ENCODE measurements around the gene GXYLT2.
"Not testable (repeated sequence)": the region's sequence is repeated elsewhere in the genome, so short reads cannot be mapped to it uniquely, and the experiment has no call there.

GXYLT2 gene

DNA sequence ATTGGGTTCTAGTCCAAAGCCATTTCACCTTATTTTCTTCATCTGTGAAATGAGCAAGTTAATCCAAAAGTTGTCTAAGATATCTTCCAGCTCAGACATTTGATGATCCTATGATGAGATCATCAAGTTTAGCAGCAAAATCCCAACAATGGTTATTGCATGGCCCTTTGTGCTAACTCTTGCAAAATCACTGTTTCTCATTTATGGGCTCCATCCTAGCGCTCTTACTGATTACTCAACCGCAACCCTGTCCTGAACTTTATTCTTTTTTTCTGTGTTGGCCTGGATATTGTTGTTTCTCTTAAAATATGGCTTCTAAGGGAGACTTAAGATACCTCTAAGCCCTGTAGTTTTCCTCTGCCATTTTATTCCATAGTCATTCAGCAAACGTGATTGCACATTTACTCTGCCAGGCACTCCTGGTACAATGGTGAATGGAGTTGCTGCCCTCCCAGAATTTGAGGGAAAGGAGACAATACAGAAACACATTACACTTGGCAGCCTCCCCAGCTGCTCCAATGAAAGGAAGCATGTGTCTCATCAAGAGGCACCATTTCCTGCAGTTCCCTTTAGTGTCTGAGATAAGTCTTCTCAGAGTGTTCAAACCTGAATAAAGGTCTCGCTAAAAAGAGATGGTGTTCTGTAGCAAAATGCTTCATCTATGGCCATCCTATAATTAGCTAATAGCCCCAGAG lies 4.4 kb downstream of the GXYLT2 start:
- DNase-seq (ENCODE audit: low read depth in 2 of 2, low spot score in 1 of 2) = no peak

DNA sequence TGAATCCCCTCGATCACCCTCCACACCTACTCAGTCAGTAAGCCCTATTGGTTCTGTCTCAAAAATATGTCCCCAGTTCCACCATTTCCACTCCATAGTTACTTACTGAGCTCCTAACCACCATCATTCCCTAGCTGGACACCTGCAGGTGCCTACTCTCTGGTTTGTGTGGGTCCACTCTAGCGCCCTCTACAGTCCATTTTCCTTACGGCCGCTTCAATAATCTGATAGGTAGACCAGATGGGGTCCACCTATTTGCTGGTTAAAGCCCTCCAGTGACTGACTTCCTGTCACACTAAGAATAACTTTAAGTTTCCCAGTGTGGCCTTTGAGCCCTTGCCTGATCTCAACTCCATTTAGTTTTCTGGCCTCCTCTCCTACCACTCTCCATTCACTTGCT lies 5.0 kb downstream of the GXYLT2 start:
- no peak for DNase-seq (ENCODE audit: low read depth in 2 of 2, low spot score in 1 of 2)

DNA sequence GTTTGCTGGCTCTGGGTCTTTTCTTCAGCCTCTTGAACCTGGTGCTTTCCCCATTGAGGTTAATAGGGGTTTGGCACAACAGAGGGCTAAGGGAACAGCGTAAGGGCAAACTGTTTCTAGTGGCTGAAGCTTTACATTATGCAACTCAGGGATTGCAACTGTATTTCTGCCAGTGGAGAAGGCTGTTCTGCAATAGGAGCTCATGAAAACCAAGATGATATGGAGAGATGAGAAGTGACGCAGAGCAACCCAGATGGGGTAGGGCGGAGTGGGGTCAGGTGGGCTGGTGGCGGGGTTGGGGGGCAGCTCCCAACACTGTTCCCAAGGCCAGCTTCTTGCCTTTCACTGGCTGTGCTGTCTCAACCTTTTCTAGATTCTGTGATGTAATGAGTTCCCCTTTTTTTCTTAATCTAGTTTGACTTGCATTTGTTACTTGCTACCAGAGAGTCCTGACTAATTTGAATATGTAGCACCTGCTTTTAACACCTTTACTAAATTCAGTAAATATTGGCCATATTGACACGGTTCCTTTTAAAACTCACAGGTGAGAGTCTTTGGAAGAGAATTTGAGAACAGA lies 7.2 kb downstream of the GXYLT2 start:
- no peak for DNase-seq (ENCODE audit: low read depth in 2 of 2, low spot score in 1 of 2)

DNA sequence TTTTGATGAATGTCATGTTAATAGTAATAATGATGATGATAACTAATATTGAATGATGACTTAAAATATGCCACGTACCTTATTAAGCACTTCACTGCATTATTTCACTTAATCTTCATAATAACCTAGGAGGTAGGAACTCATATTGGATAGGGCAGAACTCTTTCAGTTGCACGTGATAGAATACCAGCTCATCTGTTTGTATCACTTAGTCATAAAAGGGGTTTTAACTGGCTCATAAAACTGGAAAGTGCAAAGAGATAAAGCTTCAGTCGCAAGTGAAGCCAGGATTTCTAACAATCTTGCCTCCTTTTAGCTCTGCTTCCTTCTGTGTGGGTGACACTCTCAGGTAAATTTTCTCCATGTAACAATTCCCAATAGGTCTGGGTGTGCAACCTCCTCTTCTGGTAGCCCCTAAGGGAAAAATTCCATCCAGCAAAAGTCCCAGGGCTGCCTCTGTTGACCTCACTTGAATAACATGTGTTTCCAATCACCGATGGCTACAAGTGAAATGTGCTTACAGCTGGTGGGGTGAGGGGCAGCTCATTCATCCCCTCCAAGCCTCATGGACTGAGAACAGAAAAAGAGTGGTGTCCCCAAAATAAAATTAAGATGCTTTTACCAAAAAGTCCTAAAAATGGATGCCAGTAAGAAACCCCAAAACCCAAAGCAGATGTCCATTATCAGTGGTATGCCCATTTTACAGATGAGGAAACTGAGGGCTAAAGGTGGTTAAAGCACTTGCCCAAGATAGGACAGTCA lies 9.3 kb downstream of the GXYLT2 start:
- no peak for DNase-seq (ENCODE audit: low read depth in 2 of 2, low spot score in 1 of 2)

DNA sequence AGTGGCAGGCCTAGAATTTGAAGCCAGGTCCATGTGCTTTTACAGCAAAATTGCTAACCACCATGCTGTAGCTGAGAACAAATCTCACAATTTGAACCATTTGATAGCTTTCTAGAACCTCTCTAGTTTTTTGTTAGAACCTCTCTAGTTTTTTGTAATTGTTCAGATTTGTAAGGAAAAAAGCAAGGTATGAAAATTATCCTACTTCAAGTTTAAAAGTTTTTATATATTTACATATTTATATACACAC lies 9.8 kb downstream of the GXYLT2 start:
- DNase-seq (ENCODE audit: low read depth in 2 of 2, low spot score in 1 of 2) = no peak

DNA sequence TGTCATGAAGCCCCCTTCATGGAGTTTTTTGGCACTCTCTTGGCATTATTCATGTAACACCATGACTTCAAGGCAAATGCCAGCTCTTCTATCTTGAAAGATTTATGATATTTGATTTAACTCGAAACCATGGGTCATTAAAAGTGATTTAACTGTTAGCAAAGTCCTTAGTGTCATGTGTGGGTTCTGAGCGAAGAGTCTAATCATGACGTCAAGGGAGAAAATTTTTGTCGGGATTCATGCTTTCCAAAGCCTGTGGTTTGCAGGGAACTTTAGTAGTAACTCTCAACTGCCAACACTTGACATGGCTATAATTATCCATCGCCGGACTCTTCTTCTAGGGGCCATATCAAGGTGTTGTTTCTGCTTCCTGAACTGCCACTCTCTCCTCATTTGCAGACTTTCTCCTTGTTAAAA lies 11.5 kb downstream of the GXYLT2 start:
- DNase-seq (ENCODE audit: low read depth in 2 of 2, low spot score in 1 of 2) = no peak

DNA sequence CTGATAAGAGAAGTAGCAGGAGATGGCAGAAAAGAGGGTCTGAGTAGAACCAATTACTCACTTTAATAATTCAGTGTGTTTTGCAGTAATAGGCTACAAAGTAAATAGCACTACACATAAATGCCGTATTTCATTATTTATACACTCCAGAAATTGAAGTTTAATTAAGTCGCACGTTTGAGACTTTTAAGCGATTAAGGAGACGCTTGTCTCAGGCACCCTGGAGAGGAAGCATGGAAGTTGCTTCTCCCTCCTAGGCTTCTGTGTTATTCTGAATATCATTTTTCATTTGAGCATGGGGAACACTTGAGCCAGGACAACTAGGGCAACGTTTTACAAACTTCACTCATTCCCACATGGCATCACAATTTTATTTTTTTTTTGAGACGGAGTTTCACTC lies 12.2 kb downstream of the GXYLT2 start:
- DNase-seq (ENCODE audit: low read depth in 2 of 2, low spot score in 1 of 2) = no peak

DNA sequence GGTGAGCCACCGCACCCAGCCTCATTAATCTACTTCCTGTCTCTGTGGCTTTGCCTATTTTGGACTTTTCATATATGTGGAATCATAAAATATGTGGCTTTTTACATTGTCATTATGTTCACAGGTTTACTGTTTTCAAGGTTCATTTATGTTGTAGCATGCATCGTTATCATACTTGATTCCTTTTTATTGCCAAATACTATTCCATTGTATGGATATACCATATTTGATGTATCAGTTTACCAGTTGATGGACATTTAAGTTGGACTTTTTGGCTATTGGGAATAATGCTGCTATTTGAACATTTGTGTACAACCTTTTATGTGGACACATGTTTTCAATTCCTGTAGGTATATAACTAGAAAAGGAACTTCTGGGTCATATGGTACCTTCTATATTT lies 14.0 kb downstream of the GXYLT2 start:
- no peak for DNase-seq (ENCODE audit: low read depth in 2 of 2, low spot score in 1 of 2)

DNA sequence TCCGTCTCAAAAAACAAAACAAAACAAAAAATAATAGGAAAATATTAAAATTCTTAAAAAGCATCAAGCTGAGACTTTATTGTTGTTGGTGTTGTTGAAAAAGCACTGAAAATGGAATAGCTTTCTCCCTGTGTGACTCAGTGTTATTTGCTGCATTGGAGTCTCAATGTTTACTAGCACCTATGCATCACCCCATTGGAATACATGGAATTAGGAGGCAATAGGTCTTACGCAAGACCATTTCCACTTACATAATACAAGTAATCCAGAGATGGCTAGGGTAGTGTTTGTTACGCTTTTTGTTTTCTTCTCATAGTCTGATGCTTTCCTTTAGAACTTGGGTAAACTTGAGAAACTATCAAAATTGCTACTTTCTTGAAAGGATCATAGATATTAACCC lies 15.2 kb downstream of the GXYLT2 start:
- no peak for DNase-seq (ENCODE audit: low read depth in 2 of 2, low spot score in 1 of 2)

DNA sequence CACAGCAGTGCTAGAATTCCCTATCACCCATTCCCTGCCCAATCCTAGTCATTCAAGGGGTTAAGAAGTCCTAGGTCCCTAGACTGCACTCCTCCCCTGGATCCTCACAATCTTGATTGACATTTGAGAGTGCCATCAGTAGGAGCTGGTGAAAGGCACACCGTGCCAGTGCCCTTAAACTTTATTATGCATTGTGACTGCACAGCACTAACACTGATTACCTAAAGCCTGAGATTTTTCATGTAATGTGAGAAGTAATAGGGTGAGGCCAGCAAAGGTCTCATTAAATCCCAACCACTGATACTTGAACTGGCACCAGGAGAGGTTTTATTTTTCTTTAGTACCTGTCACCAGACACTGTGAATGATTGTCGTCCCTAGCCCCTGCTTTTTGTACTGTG lies 16.3 kb downstream of the GXYLT2 start:
- no peak for DNase-seq (ENCODE audit: low read depth in 2 of 2, low spot score in 1 of 2)

DNA sequence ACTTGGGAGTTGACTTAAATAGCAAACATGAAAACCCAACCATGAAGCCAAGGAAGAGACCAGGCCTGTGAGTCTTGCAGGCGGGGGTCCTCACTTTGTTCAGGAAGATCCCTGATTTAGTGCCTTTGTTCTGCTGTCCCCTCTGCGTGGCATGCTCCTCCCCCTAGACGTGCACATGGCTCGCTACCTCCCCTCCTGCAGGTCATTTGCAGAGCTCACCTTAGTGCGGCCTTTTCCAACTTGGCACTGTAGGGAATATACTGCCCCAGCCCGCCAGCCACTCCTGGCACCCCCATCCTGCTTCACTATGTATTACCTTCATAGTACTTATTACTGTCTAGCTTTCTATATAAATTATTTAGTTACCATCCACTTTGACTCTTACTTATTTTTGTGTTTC lies 18.3 kb downstream of the GXYLT2 start:
- DNase-seq (ENCODE audit: low read depth in 2 of 2, low spot score in 1 of 2) = no peak

DNA sequence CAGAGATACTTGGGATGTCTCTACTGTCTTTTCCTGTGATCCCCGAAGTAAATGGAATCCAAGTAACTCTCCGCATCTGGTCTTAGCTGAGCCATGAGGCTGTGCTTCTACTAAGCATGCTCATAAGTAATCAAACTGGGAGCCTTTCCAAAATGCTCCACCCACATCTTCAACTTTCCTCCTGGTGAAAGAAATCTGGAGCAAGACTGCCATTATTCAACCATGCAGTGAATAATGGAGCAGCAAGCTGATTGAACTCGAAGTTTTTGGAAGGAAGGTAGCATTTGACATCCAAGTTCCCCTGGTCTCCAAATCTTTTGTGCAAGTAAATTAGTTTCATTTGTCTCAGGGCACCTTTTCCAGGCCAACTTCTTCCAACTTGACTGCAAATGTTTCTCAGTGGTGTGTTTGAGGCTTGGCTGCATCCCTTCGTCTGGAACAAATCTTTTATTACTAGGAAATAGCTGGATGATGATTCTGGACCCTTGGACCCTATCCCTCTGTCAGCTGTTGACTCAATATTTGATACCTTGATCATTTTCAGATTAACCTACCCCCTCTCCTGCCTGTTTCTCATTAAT lies 19.4 kb downstream of the GXYLT2 start:
- DNase-seq (ENCODE audit: low read depth in 2 of 2, low spot score in 1 of 2) = no peak

DNA sequence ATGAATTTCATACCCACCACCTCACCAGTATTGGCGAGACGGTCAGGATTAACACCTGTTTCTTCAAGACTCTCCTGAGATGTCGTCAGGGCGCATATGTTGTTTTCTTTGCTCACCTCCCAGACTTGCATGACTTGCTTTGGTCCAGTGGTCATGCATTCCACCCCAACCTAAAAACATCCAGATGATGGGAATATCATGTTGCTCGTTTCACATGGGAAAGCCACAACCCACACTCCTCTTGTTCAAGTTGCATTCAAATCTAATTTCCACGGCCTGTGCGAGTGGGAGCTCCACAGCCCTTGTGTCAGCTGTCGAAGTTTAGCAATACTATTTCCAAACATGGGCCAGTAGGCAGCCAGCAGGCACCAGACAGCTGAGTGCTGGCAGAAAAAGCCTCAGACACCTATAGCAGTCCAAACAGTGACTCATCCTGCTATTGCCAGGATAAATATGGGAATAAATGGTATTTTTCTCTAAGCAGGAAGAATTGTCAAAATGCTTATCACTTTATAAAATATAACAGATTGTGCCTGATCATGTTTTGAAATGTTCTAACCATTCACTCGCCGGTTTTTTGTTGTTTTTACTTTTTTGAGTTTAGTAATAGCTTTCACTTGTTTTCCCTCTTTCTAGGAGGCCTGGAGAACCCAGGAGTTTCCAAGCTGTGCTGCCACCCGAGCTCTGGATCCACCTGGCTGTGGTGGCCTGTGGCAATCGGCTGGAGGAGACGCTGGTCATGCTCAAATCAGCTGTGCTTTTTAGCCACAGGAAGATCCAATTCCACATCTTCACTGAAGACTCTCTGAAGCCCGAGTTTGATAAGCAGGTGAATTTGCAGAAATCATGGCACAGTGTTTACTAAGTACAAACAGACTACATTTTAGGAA lies 20.1 kb downstream of the GXYLT2 start:
- DNase-seq (ENCODE audit: low read depth in 2 of 2, low spot score in 1 of 2) = no peak

DNA sequence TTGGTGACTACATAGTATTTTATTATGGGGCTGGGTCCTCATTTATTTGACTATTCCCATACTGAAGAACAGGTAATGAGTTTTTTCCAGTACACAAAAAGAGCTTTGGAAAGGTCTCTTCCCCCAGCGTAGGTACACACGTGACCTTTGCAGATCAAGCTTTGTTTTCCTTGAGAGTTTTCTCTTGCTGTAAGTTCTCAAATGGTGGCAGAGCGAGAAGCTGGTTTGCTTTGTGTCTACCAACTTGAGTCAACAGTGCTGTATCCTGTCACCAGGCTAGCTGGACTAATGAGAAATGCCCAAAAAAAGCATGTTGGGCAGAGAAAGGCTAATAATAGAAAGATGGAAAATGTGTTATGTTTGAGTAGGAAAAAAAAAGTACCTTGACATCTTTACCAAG lies 21.7 kb downstream of the GXYLT2 start:
- no peak for DNase-seq (ENCODE audit: low read depth in 2 of 2, low spot score in 1 of 2)

DNA sequence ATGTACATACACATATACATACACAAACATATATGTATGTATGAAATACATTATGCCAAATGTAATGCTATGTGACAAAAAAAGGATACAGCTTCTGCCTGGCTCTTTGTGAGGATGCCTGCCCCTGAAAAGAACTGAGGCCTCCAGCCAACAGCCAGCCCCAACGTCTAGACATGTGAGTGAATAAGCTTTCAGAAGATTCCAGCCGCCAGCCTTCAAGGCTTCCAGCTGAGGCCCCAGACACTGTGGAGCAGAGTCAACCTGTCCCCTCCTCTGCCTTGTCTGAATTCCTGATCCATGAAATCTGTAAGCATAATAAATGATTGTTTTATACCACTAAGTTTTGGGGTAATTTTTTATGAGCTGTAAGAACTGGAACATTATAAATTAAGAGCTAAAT lies 24.7 kb downstream of the GXYLT2 start:
- no peak for DNase-seq (ENCODE audit: low read depth in 2 of 2, low spot score in 1 of 2)

DNA sequence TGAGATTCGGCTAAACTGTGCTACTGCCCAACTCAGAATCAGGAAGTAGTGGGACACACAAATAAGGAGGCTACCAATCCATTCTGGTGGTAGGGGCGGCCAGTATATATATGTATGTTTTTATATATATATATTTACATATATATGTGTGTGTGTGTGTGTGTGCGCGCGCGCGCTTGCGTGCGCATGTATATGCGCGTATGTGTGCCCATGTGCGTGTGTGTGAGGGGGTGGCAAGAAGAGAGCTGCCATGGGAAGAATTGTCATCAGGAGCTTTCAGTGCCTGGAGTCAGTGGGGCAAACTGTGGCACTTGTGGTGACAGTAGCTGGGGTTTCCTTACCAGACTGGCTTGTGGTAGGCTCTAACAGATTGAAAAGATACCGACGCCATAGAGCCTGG lies 26.5 kb downstream of the GXYLT2 start:
- DNase-seq (ENCODE audit: low read depth in 2 of 2, low spot score in 1 of 2) = no peak

DNA sequence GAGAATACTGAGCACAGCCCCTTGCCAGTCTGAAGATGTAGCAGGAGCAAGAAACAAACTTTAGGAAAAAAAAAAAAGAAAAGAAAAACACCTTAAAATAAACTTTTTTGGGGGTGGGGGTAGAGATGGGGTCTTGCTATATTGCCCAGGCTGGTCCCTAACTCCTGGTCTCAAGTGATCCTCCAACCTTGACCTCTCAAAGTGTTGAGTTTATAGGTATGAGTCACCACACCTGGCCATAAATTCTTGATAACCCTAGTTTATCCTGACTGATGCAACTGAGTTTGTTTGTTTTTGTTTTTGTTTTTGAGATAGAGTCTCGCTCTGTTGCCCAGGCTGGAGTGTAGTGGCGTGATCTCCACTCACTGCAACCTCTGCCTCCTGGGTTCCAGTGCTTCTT lies 28.4 kb downstream of the GXYLT2 start:
- DNase-seq (ENCODE audit: low read depth in 2 of 2, low spot score in 1 of 2) = no peak

DNA sequence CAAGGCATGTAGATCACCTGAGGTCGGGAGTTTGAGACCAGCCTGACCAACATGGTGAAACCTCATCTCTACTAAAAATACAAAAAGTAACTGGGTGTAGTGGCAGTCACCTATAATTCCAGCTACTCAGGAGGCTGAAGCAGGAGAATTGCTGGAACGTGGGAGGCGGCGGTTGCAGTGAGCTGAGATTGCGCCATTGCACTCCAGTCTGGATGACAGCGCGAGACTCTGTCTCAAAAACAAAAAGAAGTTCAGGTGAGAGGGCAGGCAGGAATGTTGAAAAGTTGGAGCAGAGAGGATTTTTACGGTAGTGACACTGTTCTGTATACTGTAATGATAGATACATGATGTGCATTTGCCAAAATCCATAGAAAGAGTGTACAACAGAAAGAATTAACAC lies 31.7 kb downstream of the GXYLT2 start:
- DNase-seq (ENCODE audit: low read depth in 2 of 2, low spot score in 1 of 2) = no peak

DNA sequence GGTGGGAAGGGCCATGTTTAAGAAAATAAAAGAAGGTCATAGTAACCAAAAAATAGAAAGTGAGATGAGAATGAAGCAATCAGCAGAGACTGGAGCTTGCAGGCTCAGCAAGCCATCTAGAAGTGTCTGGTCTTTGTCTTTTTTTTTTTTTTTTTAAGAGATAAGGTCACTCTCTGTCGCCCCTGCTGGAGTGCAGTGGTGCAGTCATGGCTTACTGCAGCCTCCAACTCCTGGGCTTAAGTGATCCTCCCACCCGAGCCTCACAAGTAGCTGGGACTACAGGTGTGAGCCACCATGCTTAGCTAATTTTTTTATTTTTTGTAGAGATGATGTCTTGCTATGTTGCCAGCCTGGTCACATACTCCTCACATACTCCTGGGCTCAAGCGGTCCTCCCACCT lies 36.2 kb downstream of the GXYLT2 start:
- DNase-seq (ENCODE audit: low read depth in 2 of 2, low spot score in 1 of 2) = no peak

DNA sequence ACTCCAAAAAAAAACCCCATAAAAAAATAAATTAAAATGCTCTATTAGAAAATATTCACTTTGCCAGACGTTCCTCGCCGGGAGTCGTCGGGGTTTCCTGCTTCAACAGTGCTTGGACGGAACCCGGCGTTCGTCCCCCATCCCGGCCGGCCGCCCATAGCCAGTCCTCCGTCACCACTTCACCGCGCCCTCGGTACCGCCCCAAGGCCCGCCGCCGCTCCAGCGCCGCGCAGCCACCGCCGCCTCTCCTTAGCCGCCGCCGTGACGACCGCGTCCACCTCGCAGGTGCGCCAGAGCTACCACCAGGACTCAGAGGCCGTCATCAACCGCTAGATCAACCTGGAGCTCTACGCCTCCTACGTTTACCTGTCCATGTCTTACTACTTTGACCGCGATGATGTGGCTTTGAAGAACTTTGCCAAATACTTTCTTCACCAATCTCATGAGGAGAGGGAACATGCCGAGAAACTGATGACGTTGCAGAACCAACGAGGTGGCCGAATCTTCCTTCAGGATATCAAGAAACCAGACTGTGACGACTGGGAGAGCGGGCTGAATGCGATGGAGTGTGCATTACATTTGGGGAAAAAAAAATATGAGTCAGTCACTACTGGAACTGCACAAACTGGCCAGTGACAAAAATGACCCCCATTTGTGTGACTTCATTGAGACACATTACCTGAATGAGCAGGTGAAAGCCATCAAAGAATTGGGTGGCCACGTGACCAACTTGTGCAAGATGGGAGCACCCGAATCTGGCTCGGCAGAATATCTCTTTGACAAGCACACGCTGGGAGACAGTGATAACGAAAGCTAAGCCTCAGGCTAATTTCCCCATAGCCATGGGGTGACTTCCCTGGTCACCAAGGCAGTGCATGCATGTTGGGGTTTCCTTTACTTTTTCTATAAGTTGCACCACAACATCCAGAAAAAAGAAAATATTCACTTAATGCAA lies 41.2 kb downstream of the GXYLT2 start:
- not testable (repeated sequence) for DNase-seq (ENCODE audit: low read depth in 2 of 2, low spot score in 1 of 2)
